Psoas muscle (tissue), 8 donors: ENCODE results near the gene RBM12. TPM values are rescaled to one million over a fixed set of nuclear protein-coding genes. Genes with fewer than 3 reads are reported as not detected.

Experiments used
- ATAC-seq, 4 donors: fragments of 200-7000 bp; cut with Tn5 transposase; one replicate each; pipeline ENCODE4 v1.9.1; 2020; ENCODE audit warnings: moderate library complexity in 3 of 4, mild to moderate bottlenecking in 2 of 4
- DNase-seq, 2 donors: peaks; one replicate each; pipeline ENCODE4 v3.0.0-alpha.2; 2020
- H3K27ac ChIP-seq: fragments of 200-600 bp; one replicate; pipeline ENCODE4 v1.8.0; 2022
- H3K27me3 ChIP-seq, 3 donors: fragments of 200-600 bp in 1 of 3; one replicate each; pipeline versions ENCODE4 v1.6.1 to v1.8.0; 2013 to 2022; ENCODE audit warnings: low read length in 2 of 3, mild to moderate bottlenecking in 2 of 3, moderate library complexity in 1 of 3; ENCODE audit not compliant: insufficient read depth in 3 of 3
- H3K36me3 ChIP-seq, 2 donors: fragments of 200-600 bp in 1 of 2; one replicate each; pipeline versions ENCODE4 v1.6.1 to v1.8.0; 2013 to 2022; ENCODE audit warnings: low read depth in 1 of 2, mild to moderate bottlenecking in 1 of 2, moderate library complexity in 1 of 2; ENCODE audit not compliant: insufficient read depth in 1 of 2
- H3K4me1 ChIP-seq: fragments of 200-600 bp; one replicate; pipeline ENCODE4 v1.8.0; 2022
- H3K4me3 ChIP-seq: fragments of 200-600 bp; one replicate; pipeline ENCODE4 v1.8.0; 2022; ENCODE audit warnings: mild to moderate bottlenecking
- H3K9me3 ChIP-seq: fragments of 200-600 bp; one replicate; pipeline ENCODE4 v1.8.0; 2022
- CTCF ChIP-seq: fragments of 200-600 bp; IDR thresholded peaks from one replicate; pipeline ENCODE4 v1.8.0; 2022; ENCODE audit warnings: antibody characterized with exemption
- WGBS, 3 donors: extraction: QIAGEN DNeasy Blood & Tissue Kit; methylation state at CpG; one replicate each; pipeline versions ENCODE4 v1.1.6 to v1.1.7; 2013; 5-methylcytosine and 5-hydroxymethylcytosine counted together
- intact Hi-C, 2 donors: fragments of 100-400 bp; cut with DNase I; formaldehyde crosslinking; loops; one replicate each; pipeline versions ENCODE4 v1.11.0 to v1.14.2; 2022
- polyA plus RNA-seq, 3 donors: library from polyadenylated mRNA; stranded (reverse); fragments of 200-250 nt; gene quantifications; one replicate each; pipeline ENCODE4 v1.2.3, GENCODE V29; 2013
- total RNA-seq, 4 donors: library from RNA; stranded (reverse); fragmentation: NEBNext Ultra II Directional in 2 of 4; extraction: Animal tissue kit (Norgen Biotek cat#: 25700) in 2 of 4; gene quantifications; one replicate each; pipeline versions ENCODE4 v1.2.1 to v1.2.4, GENCODE V29; 2021 to 2023
- donor health status: healthy with polysubstance abuse.
- donor health status: DM: no; HTN: no; CAD: no; lungs with moderate emphysema.
- donor health status: Bipolar disorder and iron deficiency.
- donor health status: healthy.
- donor health status: DM: yes; HTN: yes; CAD: no.
- donor health status: DM: no; HTN: no; CAD: no.
- donor health status: DM: no; HTN: no; CAD: no.
- donor health status: DM: yes; HTN: yes; CAD: no.

The RBM12 gene
- total and polyA plus RNA-seq, 7 donors: 5.3 to 61.5 (median 22.5) TPM

- no peak for ATAC-seq
- DNase-seq: no peak
- no peak for TF ChIP-seq CTCF
- H3K4me3 ChIP-seq: no peak overlapping the region
- no peaks in the 10 kb centered on the region for H3K4me1 ChIP-seq
- intact Hi-C loops: no loop called here
- 82 to 94% (median 90%) methylated on average over 13 of the region's 13 CpGs for WGBS, 3 donors
- H3K9me3 ChIP-seq: no peaks in the 10 kb centered on the region
- H3K27ac ChIP-seq: no peak overlapping the region
- peaks cover 8 to 83% of the 10 kb centered on the region in 2 donors for H3K36me3 ChIP-seq
- no peaks in the 10 kb centered on the region for H3K27me3 ChIP-seq
These were observed 38.2 kb downstream of the RBM12 start for GRCh38 chr20:35626386-35627001.

GRCh38 chr20:35625584-35626385 is 38.9 kb downstream of the RBM12 start:
- Histone ChIP-seq H3K9me3 (no peaks in the 10 kb centered on the region), H3K27ac (no peak overlapping the region), H3K36me3 (peaks cover 8 to 81% of the 10 kb centered on the region in 2 donors), H3K4me3 (no peak overlapping the region), H3K27me3 (no peaks in the 10 kb centered on the region), H3K4me1 (no peaks in the 10 kb centered on the region)
- intact Hi-C loops: no loop called here
- ATAC-seq (no peak), DNase-seq (no peak)
- no peak for TF ChIP-seq CTCF
- WGBS, 3 donors: 63 to 76% (median 68%) methylated on average over 5 to 6 of the region's 6 CpGs

GRCh38 chr20:35621560-35621946 is 43.1 kb downstream of the RBM12 start:
- WGBS, 3 donors: 86 to 88% (median 86%) methylated on average over 2 of the region's 2 CpGs
- H3K9me3 ChIP-seq: no peaks in the 10 kb centered on the region
- TF ChIP-seq CTCF: no peak

GRCh38 chr20:35620818-35621559 is 43.7 kb downstream of the RBM12 start:
- intact Hi-C loops: no loop called here
- ATAC-seq (no peak), DNase-seq (no peak)
- TF ChIP-seq CTCF: no peak
- Histone ChIP-seq H3K27ac (no peak overlapping the region), H3K4me3 (no peak overlapping the region), H3K36me3 (peaks cover 6 to 34% of the 10 kb centered on the region in 2 donors), H3K4me1 (peaks cover 14% of the 10 kb centered on the region), H3K27me3 (no peaks in the 10 kb centered on the region), H3K9me3 (no peaks in the 10 kb centered on the region)
- WGBS, 3 donors: 87 to 92% (median 92%) methylated on average over 11 of the region's 11 CpGs

More at GRCh38 chr20:35621560-35621946, 43.1 kb downstream of the RBM12 start:
- H3K27me3 ChIP-seq: no peaks in the 10 kb centered on the region
- DNase-seq: no peak
- peaks cover 8 to 39% of the 10 kb centered on the region in 2 donors for H3K36me3 ChIP-seq
- no peak for ATAC-seq
- intact Hi-C loops: no loop called here
- H3K4me1 ChIP-seq: peaks cover 14% of the 10 kb centered on the region
- no peak overlapping the region for H3K27ac ChIP-seq
- H3K4me3 ChIP-seq: no peak overlapping the region
